B cell (primary cell): ENCODE measurements around the gene ARHGAP9.
"Not testable (repeated sequence)": the region's sequence is repeated elsewhere in the genome, so short reads cannot be mapped to it uniquely, and the experiment has no call there.

Experiments used
- CTCF ChIP-seq: fragments of 200-600 bp; IDR thresholded peaks from one replicate; pipeline ENCODE4 v1.8.0; 2022; ENCODE audit warnings: antibody characterized with exemption, mild to moderate bottlenecking
- EZH2 ChIP-seq: IDR thresholded peaks from 2 replicates; pipeline ENCODE4 v1.6.1; 2012; ENCODE audit warnings: borderline replicate concordance, low read depth, mild to moderate bottlenecking, moderate library complexity, low read length; ENCODE audit not compliant: insufficient read depth, poor library complexity, severe bottlenecking

- not testable (repeated sequence) for TF ChIP-seq CTCF, EZH2
These were observed 52.7 kb downstream of the ARHGAP9 start for GRCh38 chr12:57426948-57427347.
